ENCODE results near the gene TP53I11. TPM values are rescaled to one million over a fixed set of nuclear protein-coding genes. Genes with fewer than 3 reads are reported as not detected.

Gene TP53I11
- 44.9 TPM for polyA plus RNA-seq (2013, experiment 1 of 2)
- 50.0 TPM for polyA plus RNA-seq (2013, experiment 2 of 2)

GRCh38 chr11:44950625-44951476 is at the start of gene TP53I11:
Gene TP53I11 (minus strand): TSS chr11:44950883. CDS start chr11:44938335, 12,548 bp downstream.
- Histone ChIP-seq H3K4me3 (ENCODE audit: low read length) (peak within 1 kb of the TSS; percentile 73), H3K9ac (ENCODE audit: low read depth, low read length) (peak within 1 kb of the TSS; percentile 75), H3K36me3 (ENCODE audit: insufficient read depth, low read length) (no peaks in the 10 kb centered on the region; the same call in 1 of the 2 replicates), H3K4me1 (ENCODE audit: insufficient read depth, low read length) (peaks cover 21% of the 10 kb centered on the region), H3K27ac (ENCODE audit: low read depth, low read length) (peak within 1 kb of the TSS; percentile 86), H3K9me3 (ENCODE audit: insufficient read depth, low read depth, low read length) (no peaks in the 10 kb centered on the region), H3K27me3 (ENCODE audit: insufficient read depth, low read length) (no peaks in the 10 kb centered on the region)
- WGBS: 10% methylated on average over 83 of the region's 83 CpGs

GRCh38 chr11:44999068-44999467 is 48.4 kb upstream of the TP53I11 start:
- Histone ChIP-seq H3K9ac (ENCODE audit: low read depth, low read length) (no peak overlapping the region), H3K27me3 (ENCODE audit: insufficient read depth, low read length) (no peaks in the 10 kb centered on the region), H3K27ac (ENCODE audit: low read depth, low read length) (no peak overlapping the region), H3K9me3 (ENCODE audit: insufficient read depth, low read depth, low read length) (no peaks in the 10 kb centered on the region), H3K36me3 (ENCODE audit: insufficient read depth, low read length) (no peaks in the 10 kb centered on the region), H3K4me1 (ENCODE audit: insufficient read depth, low read length) (no peaks in the 10 kb centered on the region), H3K4me3 (ENCODE audit: low read length) (no peak overlapping the region)
- WGBS: 98% methylated on average over 2 of the region's 2 CpGs

GRCh38 chr11:44998051-44998450 is 47.4 kb upstream of the TP53I11 start:
- H3K36me3 ChIP-seq (ENCODE audit: insufficient read depth, low read length): no peaks in the 10 kb centered on the region
- H3K9ac ChIP-seq (ENCODE audit: low read depth, low read length): no peak overlapping the region
- WGBS: 84% methylated on average over 2 of the region's 2 CpGs
- H3K4me3 ChIP-seq (ENCODE audit: low read length): no peak overlapping the region
- H3K9me3 ChIP-seq (ENCODE audit: insufficient read depth, low read depth, low read length): no peaks in the 10 kb centered on the region
- no peaks in the 10 kb centered on the region for H3K4me1 ChIP-seq (ENCODE audit: insufficient read depth, low read length)
- H3K27me3 ChIP-seq (ENCODE audit: insufficient read depth, low read length): no peaks in the 10 kb centered on the region
- no peak overlapping the region for H3K27ac ChIP-seq (ENCODE audit: low read depth, low read length)

- H3K9ac ChIP-seq (ENCODE audit: low read depth, low read length): no peak overlapping the region
Measured at GRCh38 chr11:44997566-44997965, 46.9 kb upstream of the TP53I11 start.

GRCh38 chr11:44994753-44995152 is 44.1 kb upstream of the TP53I11 start:
- WGBS: 68% methylated on average over 5 of the region's 5 CpGs
- Histone ChIP-seq H3K9ac (ENCODE audit: low read depth, low read length) (no peak overlapping the region), H3K4me1 (ENCODE audit: insufficient read depth, low read length) (no peaks in the 10 kb centered on the region), H3K9me3 (ENCODE audit: insufficient read depth, low read depth, low read length) (no peaks in the 10 kb centered on the region), H3K27me3 (ENCODE audit: insufficient read depth, low read length) (no peaks in the 10 kb centered on the region), H3K36me3 (ENCODE audit: insufficient read depth, low read length) (no peaks in the 10 kb centered on the region), H3K27ac (ENCODE audit: low read depth, low read length) (no peak overlapping the region), H3K4me3 (ENCODE audit: low read length) (no peak overlapping the region)

More at GRCh38 chr11:44997566-44997965, 46.9 kb upstream of the TP53I11 start:
- Histone ChIP-seq H3K27ac (ENCODE audit: low read depth, low read length) (no peak overlapping the region), H3K27me3 (ENCODE audit: insufficient read depth, low read length) (no peaks in the 10 kb centered on the region), H3K4me1 (ENCODE audit: insufficient read depth, low read length) (no peaks in the 10 kb centered on the region), H3K9me3 (ENCODE audit: insufficient read depth, low read depth, low read length) (no peaks in the 10 kb centered on the region), H3K4me3 (ENCODE audit: low read length) (no peak overlapping the region), H3K36me3 (ENCODE audit: insufficient read depth, low read length) (no peaks in the 10 kb centered on the region)
- WGBS: 93% methylated on average over 5 of the region's 5 CpGs

GRCh38 chr11:44993971-44994704 is 43.5 kb upstream of the TP53I11 start:
- H3K36me3 ChIP-seq (ENCODE audit: insufficient read depth, low read length): no peaks in the 10 kb centered on the region
- 91% methylated on average over 10 of the region's 10 CpGs for WGBS
- H3K27me3 ChIP-seq (ENCODE audit: insufficient read depth, low read length): no peaks in the 10 kb centered on the region
- H3K4me1 ChIP-seq (ENCODE audit: insufficient read depth, low read length): no peaks in the 10 kb centered on the region
- no peaks in the 10 kb centered on the region for H3K9me3 ChIP-seq (ENCODE audit: insufficient read depth, low read depth, low read length)
- H3K9ac ChIP-seq (ENCODE audit: low read depth, low read length): no peak overlapping the region
- no peak overlapping the region for H3K27ac ChIP-seq (ENCODE audit: low read depth, low read length)
- no peak overlapping the region for H3K4me3 ChIP-seq (ENCODE audit: low read length)

- no peak overlapping the region for H3K9ac ChIP-seq (ENCODE audit: low read depth, low read length)
- no peaks in the 10 kb centered on the region for H3K4me1 ChIP-seq (ENCODE audit: insufficient read depth, low read length)
- H3K36me3 ChIP-seq (ENCODE audit: insufficient read depth, low read length): no peaks in the 10 kb centered on the region
- no peak overlapping the region for H3K27ac ChIP-seq (ENCODE audit: low read depth, low read length)
- no peaks in the 10 kb centered on the region for H3K27me3 ChIP-seq (ENCODE audit: insufficient read depth, low read length)
- H3K9me3 ChIP-seq (ENCODE audit: insufficient read depth, low read depth, low read length): no peaks in the 10 kb centered on the region
- H3K4me3 ChIP-seq (ENCODE audit: low read length): no peak overlapping the region
- 80% methylated on average over 4 of the region's 4 CpGs for WGBS
Measured at GRCh38 chr11:44992774-44993173, 42.1 kb upstream of the TP53I11 start.

- Histone ChIP-seq H3K9ac (ENCODE audit: low read depth, low read length) (no peak overlapping the region), H3K36me3 (ENCODE audit: insufficient read depth, low read length) (no peaks in the 10 kb centered on the region), H3K4me3 (ENCODE audit: low read length) (no peak overlapping the region), H3K4me1 (ENCODE audit: insufficient read depth, low read length) (no peaks in the 10 kb centered on the region; the same call in 1 of the 2 replicates), H3K27me3 (ENCODE audit: insufficient read depth, low read length) (no peaks in the 10 kb centered on the region), H3K27ac (ENCODE audit: low read depth, low read length) (no peak overlapping the region), H3K9me3 (ENCODE audit: insufficient read depth, low read depth, low read length) (no peaks in the 10 kb centered on the region)
- 91% methylated on average over 3 of the region's 3 CpGs for WGBS
Measured at GRCh38 chr11:44992181-44992582, 41.5 kb upstream of the TP53I11 start.

- H3K9ac ChIP-seq (ENCODE audit: low read depth, low read length): no peak overlapping the region
- no peaks in the 10 kb centered on the region; the same call in 1 of the 2 replicates for H3K4me1 ChIP-seq (ENCODE audit: insufficient read depth, low read length)
- H3K27ac ChIP-seq (ENCODE audit: low read depth, low read length): no peak overlapping the region
- no peak overlapping the region for H3K4me3 ChIP-seq (ENCODE audit: low read length)
- H3K36me3 ChIP-seq (ENCODE audit: insufficient read depth, low read length): no peaks in the 10 kb centered on the region
- H3K27me3 ChIP-seq (ENCODE audit: insufficient read depth, low read length): no peaks in the 10 kb centered on the region
- 79% methylated on average over 5 of the region's 5 CpGs for WGBS
- H3K9me3 ChIP-seq (ENCODE audit: insufficient read depth, low read depth, low read length): no peaks in the 10 kb centered on the region
Measured at GRCh38 chr11:44990665-44991064, 40.0 kb upstream of the TP53I11 start.

GRCh38 chr11:44989831-44990566 is 39.3 kb upstream of the TP53I11 start:
- no peaks in the 10 kb centered on the region for H3K27me3 ChIP-seq (ENCODE audit: insufficient read depth, low read length)
- 94% methylated on average over 21 of the region's 21 CpGs for WGBS
- H3K9me3 ChIP-seq (ENCODE audit: insufficient read depth, low read depth, low read length): no peaks in the 10 kb centered on the region
- H3K4me3 ChIP-seq (ENCODE audit: low read length): no peak overlapping the region
- no peak overlapping the region for H3K9ac ChIP-seq (ENCODE audit: low read depth, low read length)
- H3K27ac ChIP-seq (ENCODE audit: low read depth, low read length): no peak overlapping the region
- no peaks in the 10 kb centered on the region for H3K36me3 ChIP-seq (ENCODE audit: insufficient read depth, low read length)
- no peaks in the 10 kb centered on the region; the same call in 1 of the 2 replicates for H3K4me1 ChIP-seq (ENCODE audit: insufficient read depth, low read length)

Measured in HUES64 (cell line).